ENCODE data around the gene NUTM2E.
"Not testable (repeated sequence)": the region's sequence is repeated elsewhere in the genome, so short reads cannot be mapped to it uniquely, and the experiment has no call there.

NUTM2E gene

GRCh38 chr10:79826496-79827215 is at the start of gene NUTM2E:
NUTM2E (plus strand) TSS chr10:79826739; CDS start chr10:79841741, 15,002 bp downstream.
- DNase-seq (ENCODE audit: low read depth), result peak; percentile 84

GRCh38 chr10:79777997-79778396 is 48.5 kb upstream of the NUTM2E start:
- DNase-seq (ENCODE audit: low read depth), result not testable (repeated sequence)

GRCh38 chr10:79779310-79779938 is 47.1 kb upstream of the NUTM2E start:
- DNase-seq (ENCODE audit: low read depth), result peak; percentile 64

GRCh38 chr10:79779992-79780391 is 46.5 kb upstream of the NUTM2E start:
- DNase-seq (ENCODE audit: low read depth), result not testable (repeated sequence)

- DNase-seq (ENCODE audit: low read depth), result not testable (repeated sequence)
These were observed 45.0 kb upstream of the NUTM2E start for GRCh38 chr10:79781584-79781983.

- not testable (repeated sequence) for DNase-seq (ENCODE audit: low read depth)
These were observed 39.0 kb upstream of the NUTM2E start for GRCh38 chr10:79787455-79787952.

GRCh38 chr10:79789351-79789750 is 37.2 kb upstream of the NUTM2E start:
- not testable (repeated sequence) for DNase-seq (ENCODE audit: low read depth)

GRCh38 chr10:79791906-79792517 is 34.5 kb upstream of the NUTM2E start:
- DNase-seq (ENCODE audit: low read depth), result not testable (repeated sequence)

GRCh38 chr10:79799337-79799736 is 27.2 kb upstream of the NUTM2E start:
- not testable (repeated sequence) for DNase-seq (ENCODE audit: low read depth)

- peak; percentile 74 for DNase-seq (ENCODE audit: low read depth)
These were observed 20.7 kb upstream of the NUTM2E start for GRCh38 chr10:79805857-79806256.

GRCh38 chr10:79811895-79812294 is 14.6 kb upstream of the NUTM2E start:
- DNase-seq (ENCODE audit: low read depth), result not testable (repeated sequence)

GRCh38 chr10:79816290-79816689 is 10.2 kb upstream of the NUTM2E start:
- not testable (repeated sequence) for DNase-seq (ENCODE audit: low read depth)

GRCh38 chr10:79823387-79823786 is 3.2 kb upstream of the NUTM2E start:
- DNase-seq (ENCODE audit: low read depth), result not testable (repeated sequence)

- not testable (repeated sequence) for DNase-seq (ENCODE audit: low read depth)
These were observed 940 bp upstream of the NUTM2E start for GRCh38 chr10:79825587-79826011.

GRCh38 chr10:79826131-79826495 is 426 bp upstream of the NUTM2E start:
- DNase-seq (ENCODE audit: low read depth), result peak; percentile 30

- not testable (repeated sequence) for DNase-seq (ENCODE audit: low read depth)
These were observed 7.3 kb downstream of the NUTM2E start for GRCh38 chr10:79833833-79834232.

GRCh38 chr10:79835891-79836290 is 9.4 kb downstream of the NUTM2E start:
- not testable (repeated sequence) for DNase-seq (ENCODE audit: low read depth)

- not testable (repeated sequence) for DNase-seq (ENCODE audit: low read depth)
These were observed 10.4 kb downstream of the NUTM2E start for GRCh38 chr10:79836891-79837290.

GRCh38 chr10:79838441-79838840 is 11.9 kb downstream of the NUTM2E start:
- DNase-seq (ENCODE audit: low read depth), result not testable (repeated sequence)

GRCh38 chr10:79853191-79853854 is 26.8 kb downstream of the NUTM2E start:
- DNase-seq (ENCODE audit: low read depth), result not testable (repeated sequence)

GRCh38 chr10:79862269-79862668 is 35.7 kb downstream of the NUTM2E start:
- DNase-seq (ENCODE audit: low read depth), result not testable (repeated sequence)

GRCh38 chr10:79862803-79863202 is 36.3 kb downstream of the NUTM2E start:
- not testable (repeated sequence) for DNase-seq (ENCODE audit: low read depth)

Measured in EH (cell line).